GM23338 (cell line): Measurements from ENCODE around the gene NTN3. TPM values are rescaled to one million over a fixed set of nuclear protein-coding genes. Genes with fewer than 3 reads are reported as not detected.

Experiments used
- ATAC-seq: fragments of 200-7000 bp; cut with Tn5 transposase; 3 replicates; pipeline ENCODE4 v1.9.1; 2020
- DNase-seq: peaks from one replicate; pipeline ENCODE4 v3.0.0-alpha.2; 2015; ENCODE audit warnings: low spot score
- H2AFZ ChIP-seq: fragments of 200-600 bp; sonication (generic); 2 replicates; pipeline ENCODE4 v1.8.0; 2016; ENCODE audit warnings: antibody characterized with exemption, mild to moderate bottlenecking, moderate library complexity
- H3F3A ChIP-seq: fragments of 200-600 bp; sonication (generic); replicated peaks from 2 replicates; pipeline ENCODE4 v1.8.0; 2017; ENCODE audit warnings: antibody characterized with exemption, mixed run types, low read depth
- H3K27ac ChIP-seq: fragments of 200-600 bp; sonication (generic); 2 replicates; pipeline ENCODE4 v1.6.1; 2016; ENCODE audit warnings: low read depth
- H3K27me3 ChIP-seq: fragments of 200-600 bp; sonication (generic); 2 replicates; pipeline ENCODE4 v1.8.0; 2016; ENCODE audit warnings: mild to moderate bottlenecking, mixed run types, moderate library complexity; ENCODE audit not compliant: insufficient read depth
- H3K36me3 ChIP-seq: fragments of 200-600 bp; sonication (generic); 2 replicates; pipeline ENCODE4 v1.8.0; 2016; ENCODE audit warnings: mild to moderate bottlenecking; ENCODE audit not compliant: insufficient read depth
- H3K4me1 ChIP-seq: fragments of 200-600 bp; sonication (generic); 2 replicates; pipeline ENCODE4 v1.8.0; 2016; ENCODE audit warnings: mild to moderate bottlenecking, moderate library complexity; ENCODE audit not compliant: insufficient read depth
- H3K4me2 ChIP-seq: fragments of 200-600 bp; sonication (generic); 2 replicates; pipeline ENCODE4 v1.7.1; 2017; ENCODE audit warnings: mixed run types
- H3K4me3 ChIP-seq: fragments of 200-600 bp; sonication (generic); 2 replicates; pipeline ENCODE4 v1.6.1; 2016; ENCODE audit warnings: mixed run types
- H3K79me2 ChIP-seq: fragments of 200-600 bp; sonication (generic); replicated peaks from 2 replicates; pipeline ENCODE4 v1.8.0; 2017; ENCODE audit warnings: mild to moderate bottlenecking; ENCODE audit not compliant: insufficient read depth
- H3K9me2 ChIP-seq: fragments of 200-600 bp; sonication (generic); 2 replicates; pipeline ENCODE4 v1.8.0; 2017; ENCODE audit not compliant: insufficient read depth
- H4K20me1 ChIP-seq: fragments of 200-600 bp; sonication (generic); replicated peaks from 2 replicates; pipeline ENCODE4 v1.8.0; 2017; ENCODE audit warnings: mild to moderate bottlenecking; ENCODE audit not compliant: insufficient read depth
- H3K27ac Mint-ChIP-seq: 2 replicates; pipeline ENCODE4 v1.8.0; 2020; ENCODE audit warnings: inconsistent platforms, mild to moderate bottlenecking, moderate library complexity, mixed read lengths
- H3K27me3 Mint-ChIP-seq: 3 replicates; pipeline ENCODE4 v1.8.0; 2022; ENCODE audit warnings: low read depth, mild to moderate bottlenecking, moderate library complexity, mixed read lengths, inconsistent platforms; ENCODE audit not compliant: insufficient read depth, poor library complexity
- H3K36me3 Mint-ChIP-seq: 3 replicates; pipeline ENCODE4 v1.8.0; 2021; ENCODE audit warnings: low read depth, mild to moderate bottlenecking, inconsistent platforms, moderate library complexity, mixed read lengths
- H3K4me1 Mint-ChIP-seq: 3 replicates; pipeline ENCODE4 v1.8.0; 2020; ENCODE audit warnings: mild to moderate bottlenecking, inconsistent platforms, mixed read lengths
- H3K4me3 Mint-ChIP-seq: 3 replicates; pipeline ENCODE4 v1.8.0; 2021; ENCODE audit warnings: moderate library complexity, mild to moderate bottlenecking, inconsistent platforms, mixed read lengths
- H3K9me3 Mint-ChIP-seq: 3 replicates; pipeline ENCODE4 v1.8.0; 2020; ENCODE audit warnings: moderate library complexity, mild to moderate bottlenecking, inconsistent platforms, mixed read lengths
- CREB1 ChIP-seq: fragments of 250-450 bp; sonication (Bioruptor Pico); IDR thresholded peaks from 2 replicates; pipeline ENCODE4 v1.5.0; 2020; ENCODE audit warnings: low read depth, mild to moderate bottlenecking, moderate library complexity
- CTCF ChIP-seq, 2 experiments: fragments of 200-600 bp in 1 of 2; sonication (generic) in 1 of 2; conservative IDR thresholded peaks; 2 replicates each; pipeline versions ENCODE4 v1.5.1 to v1.6.1; 2016 to 2017; ENCODE audit warnings: antibody characterized with exemption in 2 of 2, low read depth in 2 of 2, mild to moderate bottlenecking in 2 of 2, moderate library complexity in 1 of 2
- EZH2 ChIP-seq: fragments of 200-600 bp; sonication (generic); IDR thresholded peaks from one replicate; pipeline ENCODE4 v1.8.0; 2017; ENCODE audit warnings: antibody characterized with exemption, mild to moderate bottlenecking, low read depth; ENCODE audit not compliant: unreplicated experiment
- JUNB ChIP-seq: IDR thresholded peaks from one replicate; pipeline ENCODE4 v1.6.1; 2016; ENCODE audit warnings: antibody characterized with exemption; ENCODE audit not compliant: unreplicated experiment
- NANOG ChIP-seq: IDR thresholded peaks from 2 replicates; pipeline ENCODE4 v1.6.1; 2016; ENCODE audit warnings: antibody characterized with exemption, borderline replicate concordance
- POLR2AphosphoS5 ChIP-seq: IDR thresholded peaks from 2 replicates; pipeline ENCODE4 v1.6.1; 2016; ENCODE audit warnings: antibody characterized with exemption, low read depth
- STAT1 ChIP-seq: IDR thresholded peaks from one replicate; pipeline ENCODE4 v1.6.1; 2016; ENCODE audit warnings: antibody characterized with exemption; ENCODE audit not compliant: unreplicated experiment
- ZNF114 ChIP-seq: fragments of 250-450 bp; sonication (Bioruptor Pico); IDR thresholded peaks from 2 replicates; pipeline ENCODE4 v1.5.0; 2020; ENCODE audit warnings: mild to moderate bottlenecking, moderate library complexity
- polyA plus RNA-seq: library from polyadenylated mRNA; unstranded; fragments of >200 nt; fragmentation: Nextera tagmentation; extraction: Ambion mirVana; gene quantifications from 2 replicates; pipeline ENCODE4 v1.2.1, GENCODE V29; 2016
- total RNA-seq: library from RNA; depleted of rRNA; stranded (reverse); fragments of >200 nt; shearing (Covaris generic); gene quantifications from 2 replicates; pipeline ENCODE4 v1.2.3, GENCODE V29; 2014

Gene NTN3
- total and polyA plus RNA-seq, 2 experiments from 2014 or later, result 0.10 to 1.7 TPM

- DNase-seq, result no peak
- TF ChIP-seq NANOG (no peak), STAT1 (no peak), CTCF (conservative IDR thresholded peaks at IDR 0.05; ENCODE audit: low read depth in 2 of 2) (peak in 1 of 2 experiments; percentile 14; a peak in 1 of 4 replicates), EZH2 (no peak), ZNF114 (no peak)
Measured at GRCh38 chr16:2518823-2519710, 48.0 kb downstream of the NTN3 start.

GRCh38 chr16:2519711-2520080 lies 48.6 kb downstream of the NTN3 start:
- Mint-ChIP-seq H3K27ac (peak overlapping the region; percentile 93), H3K4me1 (peaks cover 41% of the 10 kb centered on the region), H3K9me3 (no peaks in the 10 kb centered on the region; the same call in 2 of the 3 replicates), H3K27me3 (peaks cover 23% of the 10 kb centered on the region), H3K36me3 (peaks cover 29% of the 10 kb centered on the region), H3K4me3 (peak overlapping the region; percentile 70)
- Histone ChIP-seq H3F3A (peaks cover 24% of the 10 kb centered on the region; the same call in 1 of the 2 replicates), H3K4me1 (peaks cover 9% of the 10 kb centered on the region; the same call in 1 of the 2 replicates), H4K20me1 (peaks cover 32% of the 10 kb centered on the region), H3K36me3 (no peaks in the 10 kb centered on the region), H2AFZ (no peak overlapping the region), H3K4me3 (peak overlapping the region; percentile 46; the same call in 1 of the 2 replicates), H3K27ac (0 out of 2 replicates have a peak overlapping the region, but pooled peaks have one; percentile 45), H3K9me2 (no peaks in the 10 kb centered on the region), H3K79me2 (peaks cover 58% of the 10 kb centered on the region), H3K4me2 (peak overlapping the region; percentile 76), H3K27me3 (no peaks in the 10 kb centered on the region)
- DNase-seq (no peak), ATAC-seq (no peak)
- TF ChIP-seq ZNF114 (no peak), JUNB (no peak), CREB1 (CRISPR knock-in tag) (no peak), NANOG (no peak), CTCF (conservative IDR thresholded peaks at IDR 0.05; ENCODE audit: low read depth in 2 of 2) (no peak), POLR2AphosphoS5 (no peak)

More at GRCh38 chr16:2518823-2519710, 48.0 kb downstream of the NTN3 start:
- peak overlapping the region; percentile 70 for H3K4me3 Mint-ChIP-seq
- Histone ChIP-seq H2AFZ (no peak overlapping the region), H3K27ac (0 out of 2 replicates have a peak overlapping the region, but pooled peaks have one; percentile 45), H4K20me1 (peaks cover 31% of the 10 kb centered on the region), H3K9me2 (no peaks in the 10 kb centered on the region), H3K27me3 (no peaks in the 10 kb centered on the region), H3F3A (peaks cover 24% of the 10 kb centered on the region; the same call in 1 of the 2 replicates), H3K4me2 (no peak overlapping the region), H3K79me2 (peaks cover 61% of the 10 kb centered on the region), H3K4me3 (no peak overlapping the region), H3K4me1 (peaks cover 10% of the 10 kb centered on the region; the same call in 1 of the 2 replicates), H3K36me3 (no peaks in the 10 kb centered on the region)
- peaks cover 23% of the 10 kb centered on the region for H3K36me3 Mint-ChIP-seq
- ATAC-seq, result no peak
- peaks cover 37% of the 10 kb centered on the region for H3K4me1 Mint-ChIP-seq
- peaks cover 24% of the 10 kb centered on the region for H3K27me3 Mint-ChIP-seq
- H3K27ac Mint-ChIP-seq, result peak overlapping the region; percentile 93; the same call in 1 of the 2 replicates
- no peaks in the 10 kb centered on the region; the same call in 2 of the 3 replicates for H3K9me3 Mint-ChIP-seq
